SK-N-SH (cell line): ENCODE measurements around the gene DEPDC5. TPM values are rescaled to one million over a fixed set of nuclear protein-coding genes. Genes with fewer than 3 reads are reported as not detected.

ENCODE experiments used
- CTCF ChIA-PET: fragments of 300-600, 350-600 bp; formaldehyde crosslinking; extraction: SDS; loops from one replicate; lab custom pipeline; 2021; lab: Yijun Ruan, JAX
- POLR2A ChIA-PET: fragments of 350-600 bp; sonication (Branson Sonifier 250); formaldehyde crosslinking; extraction: SDS; loops from one replicate; lab custom pipeline; 2020; ENCODE audit warnings: antibody characterized with exemption, inconsistent platforms; lab: Yijun Ruan, JAX
- DNase-seq: peaks from one replicate; pipeline ENCODE4 v3.0.0; 2012
- H2AFZ ChIP-seq: fragments of 200-600 bp; sonication (generic); 2 replicates; pipeline ENCODE4 v1.8.1; 2016; ENCODE audit warnings: antibody characterized with exemption, mild to moderate bottlenecking, low read depth
- H3F3A ChIP-seq: fragments of 200-600 bp; sonication (generic); replicated peaks from 2 replicates; pipeline ENCODE3; 2016; ENCODE audit warnings: antibody characterized with exemption, mild to moderate bottlenecking; ENCODE audit not compliant: insufficient read depth
- H3K27ac ChIP-seq, 2 experiments: fragments of 200-500 bp in 1 of 2; fragments of 200-600 bp in 1 of 2; sonication (Bioruptor generic) in 1 of 2; sonication (generic), shearing (Covaris generic) in 1 of 2; 2 replicates each; pipeline versions ENCODE4 v1.5.1 to v1.6.1; 2014 to 2016; ENCODE audit warnings: low read depth in 2 of 2, inconsistent platforms in 1 of 2, low read length in 1 of 2, mild to moderate bottlenecking in 1 of 2, mixed read lengths in 1 of 2
- H3K27me3 ChIP-seq: fragments of 200-600 bp; sonication (generic), shearing (Covaris generic); 2 replicates; pipeline ENCODE4 v1.6.1; 2016; ENCODE audit warnings: mixed run types; ENCODE audit not compliant: insufficient read depth
- H3K36me3 ChIP-seq, 2 experiments: fragments of 200-500 bp in 1 of 2; fragments of 200-600 bp in 1 of 2; sonication (Bioruptor generic) in 1 of 2; sonication (generic) in 1 of 2; replicated peaks in 1 of 2; 2 replicates each; pipeline versions ENCODE3 to v1.5.1; 2014 to 2016; ENCODE audit warnings: low read length in 1 of 2, mild to moderate bottlenecking in 1 of 2; ENCODE audit not compliant: insufficient read depth in 2 of 2, control insufficient read depth in 1 of 2
- H3K4me1 ChIP-seq, 2 experiments: fragments of 200-500 bp in 1 of 2; fragments of 200-600 bp in 1 of 2; sonication (Bioruptor generic) in 1 of 2; sonication (generic), shearing (Covaris generic) in 1 of 2; 2 replicates each; pipeline versions ENCODE4 v1.5.1 to v1.6.1; 2014 to 2016; ENCODE audit warnings: low read depth in 1 of 2, low read length in 1 of 2, mixed run types in 1 of 2; ENCODE audit not compliant: insufficient read depth in 2 of 2, control insufficient read depth in 1 of 2
- H3K4me2 ChIP-seq: fragments of 200-600 bp; sonication (generic), shearing (Covaris generic); 2 replicates; pipeline ENCODE4 v1.6.1; 2017; ENCODE audit warnings: mixed run types
- H3K4me3 ChIP-seq, 2 experiments: fragments of 200-500 bp in 1 of 2; fragments of 200-600 bp in 1 of 2; sonication (Bioruptor generic) in 1 of 2; sonication (generic), shearing (Covaris generic) in 1 of 2; 2 replicates each; pipeline versions ENCODE4 v1.5.1 to v1.8.1; 2014 to 2016; ENCODE audit warnings: low read depth in 2 of 2, inconsistent platforms in 1 of 2, low read length in 1 of 2, mild to moderate bottlenecking in 1 of 2, mixed read lengths in 1 of 2, moderate library complexity in 1 of 2
- H3K79me2 ChIP-seq: fragments of 200-600 bp; sonication (generic); 2 replicates; pipeline ENCODE4 v1.8.1; 2017; ENCODE audit warnings: mild to moderate bottlenecking; ENCODE audit not compliant: insufficient read depth
- H3K9ac ChIP-seq: fragments of 200-600 bp; sonication (generic); 2 replicates; pipeline ENCODE4 v1.6.1; 2017; ENCODE audit warnings: mixed run types
- H3K9me2 ChIP-seq: fragments of 200-600 bp; sonication (generic); 2 replicates; pipeline ENCODE4 v1.6.1; 2017; ENCODE audit warnings: mixed run types
- H3K9me3 ChIP-seq: fragments of 200-600 bp; sonication (generic); 2 replicates; pipeline ENCODE4 v1.6.1; 2017; ENCODE audit warnings: mixed run types, mild to moderate bottlenecking, moderate library complexity
- H4K20me1 ChIP-seq: fragments of 200-600 bp; sonication (generic); 2 replicates; pipeline ENCODE4 v1.6.1; 2017; ENCODE audit warnings: mild to moderate bottlenecking, mixed run types; ENCODE audit not compliant: insufficient read depth
- CHD2 ChIP-seq: fragments of 150-350 bp; IDR thresholded peaks from 2 replicates; pipeline ENCODE4 v1.6.1; 2018; ENCODE audit warnings: low read length; ENCODE audit not compliant: partially characterized antibody
- CTCF ChIP-seq: fragments of 200-600 bp; sonication (generic); IDR thresholded peaks from 2 replicates; pipeline ENCODE4 v1.6.1; 2017; ENCODE audit warnings: antibody characterized with exemption, mild to moderate bottlenecking, moderate library complexity
- ELF1 ChIP-seq: IDR thresholded peaks from 2 replicates; pipeline ENCODE4 v1.4.0; 2012
- FOSL2 ChIP-seq: IDR thresholded peaks from 2 replicates; pipeline ENCODE4 v1.4.0; 2012; ENCODE audit warnings: low read depth, mild to moderate bottlenecking, moderate library complexity, borderline replicate concordance
- FOXJ3 ChIP-seq: sonication (generic); formaldehyde crosslinking; IDR thresholded peaks from 2 replicates; pipeline ENCODE4 v1.5.1; 2020; ENCODE audit warnings: mild to moderate bottlenecking, missing genetic modification reagents
- GABPA ChIP-seq: IDR thresholded peaks from 2 replicates; pipeline ENCODE4 v1.4.0; 2012; ENCODE audit warnings: low read depth, mild to moderate bottlenecking
- IRF3 ChIP-seq: fragments of 150-350 bp; IDR thresholded peaks from 2 replicates; pipeline ENCODE4 v1.6.1; 2016; ENCODE audit warnings: mild to moderate bottlenecking, low read depth, low read length
- JUND ChIP-seq: IDR thresholded peaks from 2 replicates; pipeline ENCODE4 v1.4.0; 2012
- MXI1 ChIP-seq: IDR thresholded peaks from 2 replicates; pipeline ENCODE4 v1.6.1; 2012; ENCODE audit warnings: mild to moderate bottlenecking, low read depth, low read length, improper control_type of control experiment
- NRF1 ChIP-seq: IDR thresholded peaks from 2 replicates; pipeline ENCODE4 v1.6.1; 2012; ENCODE audit warnings: low read depth, mild to moderate bottlenecking, low read length
- POLR2AphosphoS5 ChIP-seq: IDR thresholded peaks from 2 replicates; pipeline ENCODE4 v1.6.1; 2012; ENCODE audit warnings: low read depth, low read length
- RAD21 ChIP-seq: IDR thresholded peaks from 2 replicates; pipeline ENCODE4 v1.6.1; 2012; ENCODE audit warnings: mild to moderate bottlenecking, low read length
- RFX5 ChIP-seq: IDR thresholded peaks from 2 replicates; pipeline ENCODE4 v1.6.1; 2012; ENCODE audit warnings: mild to moderate bottlenecking, improper control_type of control experiment, low read length
- RXRA ChIP-seq: IDR thresholded peaks from 2 replicates; pipeline ENCODE4 v1.4.0; 2012; ENCODE audit warnings: low read depth, mild to moderate bottlenecking, borderline replicate concordance
- SIN3A ChIP-seq: IDR thresholded peaks from 2 replicates; pipeline ENCODE4 v1.6.1; 2012; ENCODE audit warnings: low read depth, mild to moderate bottlenecking, low read length, moderate library complexity, borderline replicate concordance
- TAF1 ChIP-seq: IDR thresholded peaks from 2 replicates; pipeline ENCODE4 v1.6.1; 2012; ENCODE audit warnings: low read depth, mild to moderate bottlenecking, low read length, moderate library complexity, borderline replicate concordance
- TEAD4 ChIP-seq: IDR thresholded peaks from 2 replicates; pipeline ENCODE4 v1.4.0; 2012; ENCODE audit warnings: mild to moderate bottlenecking, borderline replicate concordance; ENCODE audit not compliant: insufficient read depth
- USF1 ChIP-seq: IDR thresholded peaks from 2 replicates; pipeline ENCODE4 v1.4.0; 2012; ENCODE audit warnings: low read depth, borderline replicate concordance
- YY1 ChIP-seq: IDR thresholded peaks from 2 replicates; pipeline ENCODE4 v1.4.0; 2012; ENCODE audit warnings: low read depth, mild to moderate bottlenecking
- ZBTB33 ChIP-seq: IDR thresholded peaks from 2 replicates; pipeline ENCODE4 v1.4.0; 2012; ENCODE audit warnings: low read depth, borderline replicate concordance
- WGBS: methylation state at CpG from one replicate; pipeline ENCODE4 v1.1.6; 2017; ENCODE audit warnings: low lambda C conversion rate; 5-methylcytosine and 5-hydroxymethylcytosine counted together
- polyA plus RNA-seq, 3 experiments: library from polyadenylated mRNA; depleted of rRNA; stranded (reverse); fragments of >200 nt; gene quantifications; 2 replicates each; pipeline ENCODE4 v1.2.3, GENCODE V29; 2012

The DEPDC5 gene
- polyA plus RNA-seq, 1 of the 3 experiments (the other 2 are of a cell fraction): 7.8 TPM

GRCh38 chr22:31919730-31920129 lies 165.9 kb downstream of the DEPDC5 start:
- WGBS: 87% methylated on average over 3 of the region's 3 CpGs
- Histone ChIP-seq H3K27ac (no peak overlapping the region), H3F3A (no peaks in the 10 kb centered on the region), H3K9me3 (no peaks in the 10 kb centered on the region), H4K20me1 (no peaks in the 10 kb centered on the region), H3K9ac (no peak overlapping the region)
- ChIA-PET POLR2A (interaction anchor here (0.6 to 1.9 kb wide), 4 partner anchors 9 to 21 kb away, joined by 3 to 4 read pairs (median 4); no protein-coding TSS in a partner anchor), CTCF (interaction anchor here (1.2 to 1.8 kb wide), 3 partner anchors 27 to 51 kb away, joined by 3 to 5 read pairs (median 4); no protein-coding TSS in a partner anchor)
- DNase-seq: no peak
- TF ChIP-seq NRF1: no peak
- no peak for TF ChIP-seq JUND
- TF ChIP-seq TEAD4: no peak
- no peak for TF ChIP-seq TAF1
- TF ChIP-seq RFX5: no peak
- no peak for TF ChIP-seq ELF1
- no peak for TF ChIP-seq GABPA
- TF ChIP-seq YY1: no peak
- TF ChIP-seq FOXJ3 (CRISPR knock-in tag): no peak
- TF ChIP-seq ZBTB33: no peak
- TF ChIP-seq MXI1: no peak
- no peak for TF ChIP-seq SIN3A
- no peak for TF ChIP-seq CTCF
- TF ChIP-seq RXRA: no peak
- TF ChIP-seq RAD21: no peak
- TF ChIP-seq FOSL2: no peak
- TF ChIP-seq USF1: no peak
- no peak for TF ChIP-seq POLR2AphosphoS5
- TF ChIP-seq IRF3: no peak
- TF ChIP-seq CHD2: no peak
- TF ChIP-seq, all 33 proteins: peak for 0
- H3K36me3 ChIP-seq: no peaks in the 10 kb centered on the region
- H3K79me2 ChIP-seq: no peaks in the 10 kb centered on the region
- no peak overlapping the region for H2AFZ ChIP-seq
- peaks cover 0 to 9% of the 10 kb centered on the region in 2 experiments; a peak in 1 of 4 replicates for H3K4me1 ChIP-seq
- H3K4me3 ChIP-seq: no peak overlapping the region
- H3K4me2 ChIP-seq: no peak overlapping the region
- H3K9me2 ChIP-seq: no peaks in the 10 kb centered on the region
- no peaks in the 10 kb centered on the region for H3K27me3 ChIP-seq
